GM21576 (cell line): Measurements from ENCODE around the gene GRM4.

Source experiments
- ATAC-seq: cut with Tn5 transposase; IDR thresholded peaks from one replicate; pipeline ENCODE4 v1.9.1; 2021; ENCODE audit warnings: mild to moderate bottlenecking, moderate library complexity; ENCODE audit not compliant: unreplicated experiment

The GRM4 gene

DNA sequence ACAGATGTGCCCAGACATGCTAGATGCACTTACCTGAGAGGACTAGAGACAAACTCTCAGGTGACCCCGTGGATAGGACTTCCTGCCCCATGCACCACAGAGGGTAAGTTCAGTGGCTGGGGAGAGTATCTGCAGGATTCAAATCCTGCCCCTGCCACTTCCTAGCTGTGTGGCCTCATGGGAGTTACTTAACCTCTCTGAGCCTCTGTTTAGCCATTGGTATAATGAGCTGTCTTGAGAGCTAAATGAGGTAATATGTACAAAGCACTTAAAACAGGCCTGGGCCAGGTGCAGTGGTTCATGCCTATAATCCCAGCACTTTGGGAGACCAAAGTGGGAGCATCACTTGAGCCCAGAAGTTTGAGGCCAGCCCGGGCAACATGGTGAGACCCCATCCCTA, 59.3 kb downstream of the GRM4 start:
- no peak for ATAC-seq

DNA sequence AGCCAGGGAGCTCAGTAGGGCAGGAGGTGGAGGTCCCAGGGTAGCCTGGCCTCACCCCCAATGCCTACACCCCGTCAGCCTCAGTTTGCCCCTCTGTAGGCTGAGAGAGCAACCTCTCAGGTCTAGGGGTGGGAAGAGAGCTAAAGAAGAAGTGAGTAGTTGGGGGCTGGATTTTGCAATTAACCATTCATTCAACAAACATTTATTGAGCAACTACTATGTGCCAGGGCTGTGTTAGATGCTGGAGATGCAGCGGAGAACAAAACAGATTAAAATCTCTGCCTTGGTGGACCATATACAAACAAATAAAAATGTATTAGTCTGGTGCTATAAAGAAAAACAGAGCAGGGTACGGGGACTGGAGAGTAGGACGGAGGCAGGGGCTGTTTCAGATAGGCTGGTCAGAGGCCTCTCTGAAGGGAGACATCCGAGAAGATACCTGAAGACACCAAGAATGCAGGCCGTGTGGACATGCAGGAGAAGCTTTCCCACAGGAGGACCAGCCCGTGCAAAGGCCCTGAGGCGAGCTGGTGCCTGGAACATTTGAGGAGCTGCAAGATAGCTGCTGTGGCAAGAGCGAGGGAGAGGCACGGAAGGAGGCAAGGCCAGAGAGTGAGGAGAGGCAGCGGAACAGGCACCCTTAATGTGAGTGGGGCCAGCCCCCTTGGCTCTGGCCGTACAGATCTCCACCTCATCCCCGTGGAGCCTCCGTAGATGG, 60.3 kb downstream of the GRM4 start:
- ATAC-seq = no peak

DNA sequence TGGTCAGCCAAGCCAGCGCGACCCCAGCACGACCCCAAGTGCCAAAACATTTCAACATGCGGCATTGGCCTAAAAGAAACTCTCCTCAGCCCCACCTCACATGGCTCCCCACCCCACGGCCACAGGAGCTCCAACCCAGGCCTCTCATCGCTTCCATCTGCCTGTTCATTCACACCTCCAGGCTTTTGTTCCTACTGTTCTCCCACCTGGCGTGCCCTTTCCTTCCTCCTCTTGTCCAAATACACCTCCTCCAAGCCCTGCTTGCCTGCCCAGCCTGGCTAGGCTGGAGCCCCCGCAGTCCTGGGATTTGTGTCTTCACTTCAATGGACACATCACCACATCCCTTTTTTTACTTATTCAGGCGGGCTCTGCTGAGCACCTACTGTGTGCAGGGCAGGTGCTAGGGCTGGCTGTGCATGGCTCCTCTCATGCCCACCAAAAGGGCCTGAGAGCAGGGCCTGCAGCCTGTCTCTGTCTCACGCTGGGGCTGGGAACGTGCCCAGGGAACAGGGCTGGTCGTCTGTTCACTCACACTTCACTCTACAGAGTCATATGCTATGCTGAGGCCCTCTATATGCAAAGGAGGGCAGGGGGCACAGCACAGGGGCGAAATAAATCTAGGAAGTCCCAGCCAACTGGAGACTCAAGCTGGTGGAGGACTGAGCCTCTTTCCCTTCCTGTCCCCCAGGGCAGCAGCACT, 61.1 kb downstream of the GRM4 start:
- ATAC-seq = no peak

DNA sequence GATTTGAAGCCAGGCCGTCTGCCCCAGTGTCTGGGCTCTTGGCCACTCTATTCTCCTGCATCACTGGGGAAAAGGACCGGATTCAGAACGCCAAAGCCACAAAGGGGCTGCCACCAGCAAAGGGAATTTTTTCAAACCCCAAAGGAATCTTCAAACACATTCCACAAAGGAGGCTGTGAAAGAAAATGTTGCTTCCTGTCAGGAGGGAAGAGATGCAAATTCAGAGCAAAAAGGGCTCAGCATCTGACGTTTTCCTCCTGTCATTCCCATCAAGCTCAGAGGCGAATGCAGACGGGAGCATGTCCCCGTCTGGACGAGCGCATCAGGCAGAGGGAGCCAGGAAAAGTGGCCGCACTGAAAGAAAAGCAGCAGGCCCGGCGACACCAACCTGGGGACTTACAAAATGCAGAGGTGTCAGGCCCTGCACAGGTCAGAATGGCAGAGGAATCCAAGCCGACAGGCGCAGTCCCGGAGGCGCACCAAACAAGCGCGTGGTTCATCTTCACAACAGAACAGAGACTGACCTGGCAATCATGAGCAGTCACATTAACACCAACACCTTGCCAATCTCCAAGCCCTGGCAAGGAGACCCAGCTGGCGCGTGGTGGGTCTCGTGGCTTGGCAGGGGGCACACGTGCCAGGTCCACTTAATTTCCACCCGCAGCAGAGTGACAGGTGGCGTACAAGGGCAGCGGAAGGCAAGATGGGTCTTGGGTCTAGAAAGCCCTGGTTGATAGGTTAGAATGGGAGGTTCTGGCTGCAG, 62.8 kb downstream of the GRM4 start:
- no peak for ATAC-seq

DNA sequence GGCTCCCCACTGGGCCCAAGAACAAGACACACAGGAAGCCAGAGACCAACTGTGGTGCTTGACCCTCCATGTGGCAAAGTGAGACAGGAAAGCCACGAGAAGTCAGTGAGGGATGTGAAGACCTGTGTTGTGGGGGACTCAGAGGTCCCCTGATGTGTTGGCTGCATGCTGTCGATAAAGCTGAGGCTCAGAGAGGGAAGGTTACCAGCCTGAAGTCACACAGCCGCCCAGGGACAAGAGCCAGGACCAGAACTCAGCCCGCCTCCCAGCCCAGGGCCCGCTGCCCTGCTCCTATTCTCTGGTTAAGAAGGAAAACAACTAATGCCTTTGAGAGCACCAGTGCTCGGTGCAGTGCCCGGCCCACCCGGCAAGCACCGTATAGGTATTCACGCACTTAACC, 63.5 kb downstream of the GRM4 start:
- no peak for ATAC-seq

DNA sequence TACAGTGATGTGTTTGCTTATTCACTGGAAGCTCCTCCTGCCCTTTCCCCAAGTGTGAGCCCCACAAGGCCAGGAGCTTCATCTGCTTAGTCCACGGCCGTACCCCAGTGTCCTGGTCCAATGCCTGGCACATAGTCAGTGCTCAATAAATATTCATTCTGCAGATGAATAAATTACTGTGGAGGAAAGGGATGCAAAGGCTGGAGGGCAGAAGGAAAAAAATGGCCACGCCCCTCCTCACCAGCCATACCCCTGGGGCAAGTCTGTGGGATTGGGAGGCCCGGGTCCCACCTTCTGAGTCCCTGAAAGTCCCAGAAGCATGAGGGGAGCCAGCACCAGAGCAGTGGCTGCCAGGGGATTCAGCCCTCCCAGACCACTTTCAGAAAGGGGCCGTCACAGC, 65.5 kb downstream of the GRM4 start:
- no peak for ATAC-seq

DNA sequence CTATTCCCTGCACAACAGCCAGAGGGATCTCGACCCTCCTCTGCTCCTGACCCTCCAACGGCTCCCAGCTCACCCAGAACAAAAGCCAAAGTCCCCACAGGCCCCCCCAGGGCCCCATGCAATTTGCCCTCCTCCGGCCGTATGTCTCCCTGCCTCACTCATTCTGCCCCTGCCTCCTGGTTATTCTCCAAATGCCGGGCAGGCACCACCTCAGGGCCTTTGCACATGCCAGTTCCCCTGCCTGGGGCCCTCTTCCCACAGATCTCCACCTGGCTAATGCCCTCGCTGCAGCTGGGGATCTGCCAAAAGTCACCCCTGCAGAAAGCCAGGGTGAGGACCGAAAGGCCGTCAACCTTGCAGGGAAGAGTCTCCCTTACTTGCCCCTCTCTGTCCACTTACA, 66.0 kb downstream of the GRM4 start:
- no peak for ATAC-seq

DNA sequence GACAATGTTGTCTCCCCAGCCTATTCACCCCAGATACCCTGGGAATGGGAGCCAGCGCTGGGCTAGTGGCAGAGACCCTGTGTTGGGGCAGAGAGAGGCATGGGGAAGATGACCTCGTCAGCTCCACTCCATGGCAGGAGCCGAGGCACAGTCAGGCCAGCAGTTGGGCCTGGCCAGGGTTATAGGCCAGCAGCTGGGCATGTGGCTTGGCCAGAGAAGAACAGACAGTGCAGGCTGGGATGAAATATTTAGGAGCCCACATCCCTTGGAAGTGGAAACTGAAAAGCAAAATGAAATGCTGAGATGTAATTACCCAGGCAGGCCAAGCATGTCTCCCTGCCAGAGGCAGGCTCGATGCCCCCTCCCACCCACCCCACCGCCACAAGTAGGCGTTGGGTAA, 70.0 kb downstream of the GRM4 start:
- ATAC-seq = no peak

DNA sequence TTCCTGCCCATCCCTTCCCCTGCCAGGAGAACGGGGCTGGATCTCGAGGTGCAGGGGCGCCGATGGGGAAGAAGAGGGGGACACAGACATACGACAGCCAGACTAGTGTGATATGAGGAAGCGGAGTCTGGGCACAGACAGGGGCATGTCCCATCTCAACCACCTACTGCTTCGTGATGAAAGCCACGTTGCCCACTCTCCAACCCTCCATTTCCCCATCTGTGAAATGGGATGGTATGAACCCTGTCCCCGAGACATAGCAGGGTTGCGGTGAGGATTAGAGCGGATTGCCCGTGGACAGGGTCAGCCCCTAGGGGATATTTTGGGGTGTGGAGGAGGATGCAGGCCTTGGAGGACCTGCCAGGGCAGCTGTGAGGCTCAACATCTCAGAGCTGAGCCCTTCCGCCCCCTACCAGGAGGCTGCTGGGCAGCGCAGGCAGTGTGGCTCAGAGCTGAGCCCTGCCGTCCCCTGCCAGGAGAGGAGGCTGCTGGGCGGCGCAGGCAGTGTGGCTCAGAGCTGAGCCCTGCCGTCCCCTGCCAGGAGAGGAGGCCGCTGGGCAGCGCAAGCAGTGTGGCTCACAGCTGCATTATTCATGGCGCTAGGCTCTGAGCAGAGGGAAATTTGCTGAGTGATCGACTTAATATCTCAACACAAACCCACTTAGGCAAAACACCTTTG, 71.7 kb downstream of the GRM4 start:
- no peak for ATAC-seq

DNA sequence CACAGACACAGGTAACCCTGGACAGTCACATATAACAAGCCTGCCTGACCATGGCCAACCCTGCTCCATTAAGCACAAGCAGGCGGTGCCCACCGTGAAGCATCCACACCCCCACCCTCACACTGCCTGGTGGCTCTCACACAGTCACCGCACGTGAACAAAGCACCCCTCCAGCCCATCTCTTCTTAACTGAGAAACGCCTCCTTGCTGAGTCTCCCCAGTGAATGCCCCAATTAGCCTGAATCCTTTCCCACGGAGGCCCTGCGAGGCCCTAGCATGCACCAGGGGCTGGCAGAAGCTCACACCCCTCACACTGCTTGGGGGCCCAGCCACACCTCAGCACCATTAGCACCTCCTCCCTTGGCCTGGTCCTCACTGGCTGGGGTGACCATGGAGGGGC, 72.3 kb downstream of the GRM4 start:
- ATAC-seq = no peak

DNA sequence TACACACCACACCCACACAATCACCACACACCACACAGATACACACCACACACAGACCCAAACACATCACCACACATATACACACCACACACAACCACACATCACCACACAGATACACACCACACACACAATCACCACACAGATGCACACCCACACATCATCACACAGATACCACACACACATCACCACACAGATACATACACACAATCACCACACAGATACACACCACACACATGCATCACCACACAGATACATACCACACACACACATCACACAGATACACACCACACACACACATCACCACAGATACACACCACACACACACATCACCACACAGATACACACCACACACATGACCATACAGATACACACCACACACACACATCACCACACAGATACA, 73.2 kb downstream of the GRM4 start:
- no peak for ATAC-seq

DNA sequence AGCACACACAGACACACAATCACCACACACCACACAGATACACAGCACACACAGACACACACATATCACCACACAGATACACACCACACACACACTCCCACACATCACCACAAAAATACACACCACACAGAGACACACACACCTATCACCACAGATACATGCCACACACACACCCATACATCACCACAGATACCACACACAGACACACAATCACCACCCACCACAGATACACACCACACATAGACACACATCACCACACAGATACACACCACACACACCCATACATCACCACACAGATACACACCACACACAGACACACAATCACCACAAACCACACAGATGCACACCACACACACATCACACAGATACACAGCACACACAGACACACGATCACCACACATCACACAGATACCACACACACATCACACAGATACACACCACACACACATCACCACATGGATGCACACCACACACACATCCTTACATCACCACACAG, 74.0 kb downstream of the GRM4 start:
- no peak for ATAC-seq

DNA sequence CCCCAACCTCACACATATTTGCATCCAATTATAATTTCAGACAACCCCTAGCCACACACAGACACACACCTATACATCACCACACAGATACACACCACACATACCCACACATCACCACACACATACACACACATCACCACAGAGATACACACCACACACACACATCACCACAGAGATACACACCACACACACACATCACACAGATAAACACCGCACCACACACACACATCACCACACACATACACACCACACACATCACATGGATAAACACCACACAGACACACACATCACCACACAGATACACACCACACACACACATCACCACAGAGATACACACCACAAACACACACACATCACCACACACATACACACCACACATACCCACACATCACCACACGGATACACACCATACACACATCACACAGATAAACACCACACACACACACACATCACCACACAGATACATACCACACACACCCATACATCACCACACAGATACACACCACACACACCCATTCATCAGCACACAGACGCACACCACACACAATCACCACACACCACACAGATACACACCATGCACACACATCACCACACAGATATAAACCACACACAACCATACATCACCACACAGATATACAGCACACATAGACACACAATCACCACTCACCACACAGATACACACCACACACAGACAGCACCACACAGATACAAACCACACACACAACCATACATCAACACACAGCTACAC, 74.6 kb downstream of the GRM4 start:
- ATAC-seq = no peak

DNA sequence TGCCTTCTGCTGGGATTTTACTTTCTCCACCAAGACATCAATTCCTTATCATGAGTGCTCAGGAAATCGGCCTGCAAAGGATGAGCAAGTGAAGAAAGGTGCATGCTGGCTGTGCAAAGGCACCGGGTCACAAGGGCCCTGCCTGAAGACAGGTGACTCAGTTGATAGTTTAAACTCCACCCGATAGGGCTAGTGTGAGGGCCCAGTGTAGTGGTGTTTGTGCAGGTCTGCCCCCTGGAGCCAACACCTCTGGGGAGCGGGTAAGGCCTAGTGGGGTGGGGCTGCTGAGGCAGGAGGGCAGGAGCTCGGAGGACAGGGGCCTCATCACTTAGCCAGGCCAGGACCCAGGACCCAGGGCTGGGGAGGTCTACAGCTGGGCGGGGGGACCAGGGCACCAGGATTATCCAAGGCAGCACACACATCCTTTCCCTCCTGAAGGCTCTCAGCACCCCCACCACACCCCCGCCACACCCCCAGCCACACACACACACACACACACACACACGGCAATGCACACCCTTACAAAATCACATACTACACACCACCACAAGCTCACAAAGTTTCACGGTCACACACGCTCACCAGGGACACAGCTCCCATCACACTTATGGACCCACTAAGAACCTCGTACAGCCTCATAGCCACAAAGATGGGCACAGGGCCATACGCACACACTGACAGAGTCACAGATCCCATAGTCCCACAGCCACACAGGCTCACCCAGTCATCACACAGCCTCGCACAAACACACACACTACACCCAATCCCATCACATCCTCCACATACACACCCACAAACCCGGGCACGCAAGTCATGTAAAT, 75.4 kb downstream of the GRM4 start:
- no peak for ATAC-seq

DNA sequence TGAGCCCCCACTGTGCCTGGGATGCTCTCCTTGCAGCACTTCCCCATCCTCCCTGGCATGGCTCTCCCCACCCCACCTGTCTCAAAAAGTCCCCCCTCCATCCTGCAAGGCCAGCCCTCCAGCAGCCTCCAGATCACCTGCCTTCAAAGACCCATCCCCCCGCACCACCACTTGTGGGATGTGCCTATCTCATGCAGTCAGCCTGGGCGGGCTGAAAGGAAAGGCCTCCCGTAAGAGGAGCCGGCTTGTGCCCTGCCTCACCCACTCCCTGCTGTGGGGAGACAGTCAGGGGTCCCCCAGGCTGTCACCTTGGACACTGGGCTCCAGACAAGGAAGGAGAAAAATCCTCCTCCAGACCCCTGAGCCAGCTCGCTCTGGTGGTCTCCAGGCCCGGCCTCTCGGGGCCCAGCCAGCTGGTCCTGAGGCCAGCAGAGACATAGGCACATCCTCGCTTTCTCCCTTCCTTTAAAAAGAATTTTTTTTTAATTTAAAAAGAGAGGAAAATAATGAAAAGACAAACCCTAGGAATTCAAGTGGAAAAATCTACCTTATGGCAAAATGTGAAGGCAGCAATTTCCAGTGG, 77.3 kb downstream of the GRM4 start:
- no peak for ATAC-seq

DNA sequence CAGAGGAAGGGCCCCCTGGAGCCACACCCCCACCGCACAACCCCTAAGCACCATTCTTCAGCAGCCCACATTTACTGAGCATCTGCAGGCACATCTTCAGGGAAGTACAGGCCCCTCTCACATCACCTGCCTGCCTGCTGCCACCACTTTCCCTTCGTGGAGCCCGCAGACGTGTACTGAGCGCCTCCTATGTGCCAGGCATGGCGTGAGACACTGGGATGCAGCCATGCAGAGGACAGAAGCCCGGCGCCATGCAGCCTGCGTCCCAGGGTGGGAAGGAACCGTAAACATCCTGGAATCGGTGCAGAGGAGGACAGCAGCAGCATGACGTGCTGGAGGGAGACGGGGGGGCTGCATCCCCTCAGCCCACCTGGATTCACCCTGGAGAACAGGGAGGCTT, 78.1 kb downstream of the GRM4 start:
- ATAC-seq = no peak

DNA sequence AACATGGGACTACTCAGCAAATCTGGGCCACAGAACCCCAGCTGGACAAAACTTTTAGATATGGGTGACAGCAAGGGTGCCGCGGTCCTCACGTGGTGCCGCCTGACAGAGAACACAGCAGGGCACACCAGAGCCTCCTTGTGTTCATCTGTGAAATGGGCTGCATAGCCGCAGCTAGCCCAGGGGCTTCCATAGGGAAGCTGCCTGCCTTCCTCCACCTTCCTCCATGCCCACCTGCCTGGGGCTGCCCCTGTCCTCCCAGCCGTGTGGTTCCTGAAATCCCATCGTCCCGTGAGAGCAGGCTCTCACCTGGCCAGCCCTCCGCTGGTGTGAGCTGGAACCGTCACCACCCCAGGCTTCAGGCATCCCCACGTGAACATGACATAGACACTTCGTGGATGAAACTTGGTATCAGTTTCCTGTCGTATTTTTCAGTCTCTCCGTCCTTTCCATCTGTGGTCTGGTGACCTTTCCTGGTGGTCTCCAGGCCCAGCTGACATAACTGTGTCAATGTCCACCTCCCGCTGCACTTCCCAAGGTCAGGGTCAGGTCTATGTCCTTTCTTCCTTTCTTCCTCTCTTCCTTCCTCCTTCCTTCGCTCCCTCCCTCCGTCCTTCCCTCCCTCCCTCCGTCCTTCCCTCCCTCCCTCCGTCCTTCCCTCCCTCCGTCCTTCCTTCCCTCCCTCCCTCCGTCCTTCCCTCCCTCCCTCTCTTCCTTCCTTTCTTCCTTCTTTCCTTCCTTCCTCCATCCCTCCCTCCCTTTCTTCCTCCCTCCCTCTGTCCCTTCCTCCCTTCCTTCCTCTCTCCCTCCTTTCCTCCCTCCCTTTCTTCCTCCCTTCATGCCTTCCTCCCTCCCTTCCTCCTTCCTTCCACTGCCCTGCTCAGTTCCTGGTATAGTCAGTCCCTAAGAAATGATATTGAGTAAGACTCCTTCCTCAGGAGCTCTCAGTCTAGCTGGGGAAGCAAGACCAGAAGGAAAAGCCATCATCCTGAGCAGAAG, 78.8 kb downstream of the GRM4 start:
- no peak for ATAC-seq

DNA sequence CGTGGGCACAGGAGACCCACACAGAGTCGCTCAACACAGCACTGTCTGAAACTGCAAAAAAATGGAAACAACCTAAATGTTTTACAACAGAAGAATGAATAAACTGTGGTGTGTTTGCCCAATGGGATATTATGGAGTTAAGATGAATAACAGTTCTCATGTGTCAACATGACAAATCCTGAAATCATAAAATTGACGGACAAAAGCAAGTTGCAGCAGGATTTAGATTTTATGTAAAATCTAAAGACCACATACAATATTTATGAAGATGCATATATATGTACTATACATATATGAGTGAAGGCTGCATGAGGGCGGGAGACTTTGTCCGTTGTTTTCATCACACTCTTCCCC, 79.7 kb downstream of the GRM4 start:
- no peak for ATAC-seq
